OCI-LY1 (cell line): Measurements from ENCODE around the gene MPPED1.

Experiments used
- H2AFZ ChIP-seq: fragments of 200-600 bp; sonication (generic), shearing (Covaris generic); 2 replicates; pipeline ENCODE4 v1.6.0; 2014; ENCODE audit warnings: antibody characterized with exemption, mild to moderate bottlenecking, low read length
- H3F3A ChIP-seq: fragments of 200-600 bp; sonication (generic), shearing (Covaris generic); 2 replicates; pipeline ENCODE4 v1.6.0; 2014; ENCODE audit warnings: mild to moderate bottlenecking, antibody characterized with exemption, low read length, moderate library complexity; ENCODE audit not compliant: insufficient read depth
- H3K27ac ChIP-seq: fragments of 200-600 bp; sonication (generic); 2 replicates; pipeline ENCODE4 v1.5.1; 2014; ENCODE audit warnings: low read length, mixed run types, mild to moderate bottlenecking, low read depth; ENCODE audit not compliant: poor library complexity, severe bottlenecking
- H3K27me3 ChIP-seq: fragments of 200-600 bp; sonication (generic); 2 replicates; pipeline ENCODE4 v1.6.0; 2014; ENCODE audit warnings: antibody characterized with exemption, mild to moderate bottlenecking, low read length, moderate library complexity; ENCODE audit not compliant: insufficient read depth
- H3K36me3 ChIP-seq: fragments of 200-600 bp; sonication (generic); 2 replicates; pipeline ENCODE4 v1.6.1; 2014; ENCODE audit warnings: mild to moderate bottlenecking, antibody characterized with exemption, low read length, moderate library complexity, mixed read lengths; ENCODE audit not compliant: insufficient read depth
- H3K4me1 ChIP-seq: fragments of 200-600 bp; sonication (generic); 2 replicates; pipeline ENCODE4 v1.5.1; 2014; ENCODE audit warnings: mild to moderate bottlenecking, low read length, moderate library complexity; ENCODE audit not compliant: insufficient read depth, severe bottlenecking
- H3K4me2 ChIP-seq: fragments of 200-600 bp; sonication (generic), shearing (Covaris generic); 2 replicates; pipeline ENCODE4 v1.6.1; 2014; ENCODE audit warnings: low read length
- H3K4me3 ChIP-seq: fragments of 200-600 bp; sonication (generic); 2 replicates; pipeline ENCODE4 v1.5.1; 2014; ENCODE audit warnings: low read length, low read depth, mild to moderate bottlenecking, mixed read lengths; ENCODE audit not compliant: poor library complexity, severe bottlenecking
- H3K79me2 ChIP-seq: fragments of 200-600 bp; shearing (Covaris generic); 2 replicates; pipeline ENCODE4 v1.6.1; 2016; ENCODE audit warnings: mixed run types, low read length, mixed read lengths; ENCODE audit not compliant: insufficient read depth
- H3K9ac ChIP-seq: fragments of 200-600 bp; sonication (generic), shearing (Covaris generic); 2 replicates; pipeline ENCODE4 v1.6.1; 2014; ENCODE audit warnings: mild to moderate bottlenecking, low read length, mixed read lengths
- H3K9me2 ChIP-seq: fragments of 200-600 bp; sonication (generic), shearing (Covaris generic); 2 replicates; pipeline ENCODE4 v1.6.1; 2014; ENCODE audit warnings: low read depth, mild to moderate bottlenecking, low read length, mixed read lengths
- H3K9me3 ChIP-seq: fragments of 200-600 bp; shearing (Covaris generic); 2 replicates; pipeline ENCODE4 v1.6.1; 2014; ENCODE audit warnings: low read length, mixed read lengths
- H4K20me1 ChIP-seq: fragments of 200-600 bp; sonication (generic), shearing (Covaris generic); 2 replicates; pipeline ENCODE4 v1.6.0; 2016; ENCODE audit warnings: mild to moderate bottlenecking, low read length; ENCODE audit not compliant: insufficient read depth
- CTCF ChIP-seq: fragments of 200-600 bp; sonication (generic), shearing (Covaris generic); IDR thresholded peaks from 2 replicates; pipeline ENCODE4 v1.5.1; 2017; ENCODE audit warnings: mild to moderate bottlenecking, antibody characterized with exemption, low read length, moderate library complexity, mixed read lengths
- EZH2 ChIP-seq: fragments of 200-600 bp; sonication (generic), shearing (Covaris generic); IDR thresholded peaks from 2 replicates; pipeline ENCODE4 v1.8.0; 2017; ENCODE audit warnings: borderline replicate concordance, mixed run types, mild to moderate bottlenecking, antibody characterized with exemption, low read length, moderate library complexity, mixed read lengths

Gene MPPED1

GRCh38 chr22:43390166-43390565, 21.6 kb upstream of the MPPED1 start:
- TF ChIP-seq EZH2 (no peak), CTCF (no peak)
- no peaks in the 10 kb centered on the region for H3K27me3 ChIP-seq
- no peaks in the 10 kb centered on the region for H3K9me2 ChIP-seq
- no peak overlapping the region for H3K9ac ChIP-seq
- H3K4me1 ChIP-seq: no peaks in the 10 kb centered on the region
- no peaks in the 10 kb centered on the region for H3K79me2 ChIP-seq
- H3K4me3 ChIP-seq: no peak overlapping the region
- H4K20me1 ChIP-seq: no peaks in the 10 kb centered on the region
- H3K27ac ChIP-seq: no peak overlapping the region
- no peak overlapping the region for H2AFZ ChIP-seq
- H3K9me3 ChIP-seq: no peaks in the 10 kb centered on the region
- no peaks in the 10 kb centered on the region for H3F3A ChIP-seq
- no peak overlapping the region for H3K4me2 ChIP-seq
- H3K36me3 ChIP-seq: no peaks in the 10 kb centered on the region

- H3K27ac ChIP-seq: no peak overlapping the region
- H3K9me3 ChIP-seq: no peaks in the 10 kb centered on the region
- H3K4me2 ChIP-seq: no peak overlapping the region
- H3F3A ChIP-seq: no peaks in the 10 kb centered on the region
- H3K9me2 ChIP-seq: no peaks in the 10 kb centered on the region
- TF ChIP-seq CTCF (no peak), EZH2 (no peak)
- no peaks in the 10 kb centered on the region for H3K79me2 ChIP-seq
- H4K20me1 ChIP-seq: no peaks in the 10 kb centered on the region
- H3K4me1 ChIP-seq: no peaks in the 10 kb centered on the region
- H3K4me3 ChIP-seq: no peak overlapping the region
- no peak overlapping the region for H3K9ac ChIP-seq
- H3K36me3 ChIP-seq: no peaks in the 10 kb centered on the region
- no peaks in the 10 kb centered on the region for H3K27me3 ChIP-seq
- no peak overlapping the region for H2AFZ ChIP-seq
Measured at GRCh38 chr22:43390872-43391271, 20.9 kb upstream of the MPPED1 start.

GRCh38 chr22:43391306-43391705, 20.5 kb upstream of the MPPED1 start:
- Histone ChIP-seq H3K9ac (no peak overlapping the region), H3K4me1 (no peaks in the 10 kb centered on the region), H3K4me3 (no peak overlapping the region), H3K79me2 (no peaks in the 10 kb centered on the region), H3K27ac (no peak overlapping the region), H3K9me3 (no peaks in the 10 kb centered on the region), H2AFZ (no peak overlapping the region), H3K36me3 (no peaks in the 10 kb centered on the region), H4K20me1 (no peaks in the 10 kb centered on the region), H3K9me2 (no peaks in the 10 kb centered on the region), H3K4me2 (no peak overlapping the region), H3F3A (no peaks in the 10 kb centered on the region), H3K27me3 (no peaks in the 10 kb centered on the region)
- TF ChIP-seq EZH2: no peak
- no peak for TF ChIP-seq CTCF
